Posterior cingulate gyrus (tissue), 11 donors: ENCODE results near the gene IER5.

Experiments used
- DNase-seq, 10 donors: peaks; one replicate each; pipeline versions ENCODE4 v3.0.0 to v3.0.0-alpha.2; 2020 to 2021; ENCODE audit warnings: mixed read lengths in 3 of 10
- intact Hi-C: fragments of 100-400 bp; cut with DNase I; formaldehyde crosslinking; loops from one replicate; pipeline ENCODE4 v1.15.1; 2023

Gene IER5

GRCh38 chr1:181128592-181129497 lies 40.3 kb downstream of the IER5 start:
- intact Hi-C loops: no loop called here
- DNase-seq: peak in 3 of 10 donors; percentile 36 to 88 (median 77)

DNA sequence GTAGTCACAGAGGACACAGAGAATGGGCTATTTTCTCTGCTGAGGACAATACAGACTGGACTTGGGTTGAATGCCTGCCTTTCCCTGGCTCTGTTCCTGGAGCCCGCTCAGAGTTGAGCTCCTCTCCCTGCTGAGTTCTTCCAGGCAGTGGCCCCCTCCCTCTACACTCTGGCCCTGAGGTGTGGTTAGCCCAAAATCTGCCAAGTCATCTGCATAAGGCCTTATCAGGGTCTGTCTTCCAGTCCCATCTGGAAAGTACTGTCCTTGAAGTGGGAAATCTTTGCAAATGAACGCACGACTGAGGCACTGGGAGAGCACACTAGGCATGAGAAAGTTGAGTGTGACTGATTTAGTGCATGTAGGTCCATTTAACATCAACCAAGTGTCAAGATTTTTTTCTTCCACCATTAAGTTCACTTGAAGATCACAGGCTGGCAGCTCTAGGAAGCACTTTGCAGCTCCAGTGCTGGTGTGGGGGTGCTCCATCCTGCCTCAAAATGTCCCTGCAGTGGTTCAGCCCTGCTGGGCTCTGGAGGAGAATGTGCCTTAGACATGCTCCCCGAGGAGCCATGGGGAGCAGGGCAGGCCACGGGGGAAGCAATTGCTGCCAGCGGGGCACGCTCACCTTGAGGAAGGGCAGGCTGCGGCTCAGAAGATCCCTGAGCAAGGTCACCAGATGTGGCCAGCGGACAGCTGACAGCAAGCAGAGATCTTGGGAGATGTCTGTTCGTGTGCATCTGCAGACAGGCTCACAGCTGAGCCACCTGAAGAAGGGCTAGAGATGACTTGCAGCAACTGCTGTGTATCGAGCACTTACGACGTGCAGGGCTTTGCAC lies 41.5 kb downstream of the IER5 start:
- intact Hi-C loops: no loop called here
- peak in 2 of 10 donors; percentile 52 to 70 for DNase-seq

DNA sequence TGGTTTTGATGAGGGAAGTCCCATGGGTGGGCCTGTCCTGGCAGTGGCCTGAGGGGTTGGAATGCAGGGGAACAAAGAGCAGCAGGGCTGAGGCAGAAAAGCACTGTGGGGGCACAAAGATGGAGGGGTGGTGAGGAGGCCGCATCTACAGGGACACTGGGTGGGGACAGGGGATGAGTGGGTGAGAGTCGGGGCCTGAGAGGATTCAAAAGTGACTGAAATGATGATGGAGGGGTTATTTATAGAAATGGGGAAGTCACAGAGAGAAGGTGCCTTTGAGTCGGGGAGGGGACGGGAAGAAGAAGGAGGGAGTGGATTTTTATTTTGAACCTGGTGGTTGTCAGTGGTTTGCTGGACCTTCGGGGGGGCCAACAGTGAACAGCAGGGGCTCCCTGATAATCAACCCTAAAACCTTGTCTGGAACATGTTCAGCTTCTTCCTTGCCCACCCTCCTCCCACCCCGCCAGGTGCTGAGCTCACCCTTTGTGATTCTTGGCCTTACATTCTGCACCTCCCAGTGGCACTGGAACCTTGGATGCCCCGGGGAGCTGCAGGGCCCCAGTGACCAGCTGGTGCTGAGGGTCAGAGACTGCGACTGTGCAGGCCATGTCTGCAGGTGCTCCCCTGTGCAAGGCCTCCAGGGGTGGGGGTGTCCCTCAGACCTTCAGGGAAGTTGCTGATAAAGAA lies 42.9 kb downstream of the IER5 start:
- intact Hi-C loops: no loop called here
- no peak for DNase-seq

GRCh38 chr1:181133441-181133951 lies 45.0 kb downstream of the IER5 start:
- no peak for DNase-seq
- intact Hi-C loops: no loop called here

DNA sequence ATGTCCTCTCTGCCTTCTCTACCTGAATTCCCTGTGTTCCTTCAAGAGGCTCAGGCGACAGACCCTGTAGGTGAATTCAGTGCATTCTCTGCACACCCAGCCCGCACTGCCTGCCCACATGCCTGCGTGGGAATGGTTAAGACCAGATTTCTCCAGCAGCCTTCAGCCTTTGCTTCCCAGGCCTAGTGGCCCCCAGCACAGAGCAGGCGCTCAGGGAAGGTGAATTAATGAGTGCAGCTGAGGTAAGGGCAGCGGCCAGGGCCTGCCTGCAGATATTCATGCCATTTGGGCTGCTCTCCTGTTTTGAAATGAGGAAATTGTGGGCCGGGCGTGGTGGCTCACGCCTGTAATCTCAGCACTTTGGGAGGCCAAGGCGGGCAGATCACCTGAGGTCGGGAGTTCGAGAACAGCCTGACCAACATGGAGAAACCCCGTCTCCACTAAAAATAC lies 45.5 kb downstream of the IER5 start:
- intact Hi-C loops: no loop called here
- DNase-seq: peak in 1 of 10 donors; percentile 76

GRCh38 chr1:181134543-181135436 lies 46.3 kb downstream of the IER5 start:
- intact Hi-C loops: no loop called here
- DNase-seq: peak in 1 of 10 donors; percentile 83

DNA sequence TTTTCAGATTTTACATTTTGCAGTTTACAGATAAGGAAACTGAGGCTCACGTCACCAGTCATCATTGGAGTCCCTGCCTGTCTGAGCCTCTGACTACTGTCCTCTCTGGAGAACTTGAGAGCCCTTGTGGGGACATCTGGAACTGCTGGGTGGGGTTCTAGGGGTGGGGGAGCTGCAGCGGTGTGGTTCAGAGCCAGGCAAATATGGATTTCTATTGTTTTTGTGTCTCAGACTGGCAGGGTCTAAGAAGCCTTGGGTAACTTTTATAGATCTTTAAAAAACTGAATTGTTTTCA lies 46.9 kb downstream of the IER5 start:
- intact Hi-C loops: no loop called here
- DNase-seq: no peak

DNA sequence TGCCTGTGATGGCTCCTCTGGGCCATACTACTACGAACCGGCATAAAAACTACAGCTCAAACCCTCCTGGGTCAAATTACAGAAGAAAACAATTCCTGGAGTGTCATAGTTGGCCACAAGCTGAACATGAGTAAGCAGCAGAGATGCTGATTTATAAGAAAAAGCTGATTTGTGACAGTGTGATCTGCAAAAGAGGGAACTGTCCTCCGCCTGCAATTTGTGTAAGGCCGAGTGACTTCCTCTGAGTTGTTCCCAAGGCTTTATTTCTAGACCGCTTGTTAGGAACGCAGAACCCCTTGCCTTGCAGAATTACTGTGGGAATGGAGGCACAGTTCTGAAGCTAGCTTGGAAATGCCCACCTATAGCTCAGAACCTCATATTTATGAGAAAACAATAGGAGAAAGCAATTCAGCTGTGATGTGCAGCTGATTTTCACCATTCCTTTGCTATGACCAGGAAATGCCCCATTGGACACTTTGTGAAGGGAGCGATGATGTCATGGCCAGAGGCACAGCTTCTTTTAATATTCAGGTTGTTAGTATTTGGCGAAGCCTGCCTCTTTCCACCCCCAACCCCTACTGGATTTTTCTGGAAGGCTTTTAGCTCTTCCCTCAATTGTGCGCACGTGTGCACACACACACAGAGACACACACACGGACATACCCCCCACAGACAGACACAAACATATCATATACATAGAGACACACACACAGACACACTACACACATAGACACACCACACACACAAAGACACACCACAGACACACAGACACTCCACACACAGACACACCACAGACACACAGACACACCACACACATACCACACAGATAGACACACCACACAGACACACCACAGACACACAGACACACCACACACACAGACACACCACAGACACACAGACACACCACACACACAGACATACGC lies 47.6 kb downstream of the IER5 start:
- no peak for DNase-seq

GRCh38 chr1:181136738-181137122 lies 48.2 kb downstream of the IER5 start:
- intact Hi-C loops: no loop called here

More for the DNA sequence above, 47.6 kb downstream of the IER5 start:
- intact Hi-C loops: no loop called here

DNA sequence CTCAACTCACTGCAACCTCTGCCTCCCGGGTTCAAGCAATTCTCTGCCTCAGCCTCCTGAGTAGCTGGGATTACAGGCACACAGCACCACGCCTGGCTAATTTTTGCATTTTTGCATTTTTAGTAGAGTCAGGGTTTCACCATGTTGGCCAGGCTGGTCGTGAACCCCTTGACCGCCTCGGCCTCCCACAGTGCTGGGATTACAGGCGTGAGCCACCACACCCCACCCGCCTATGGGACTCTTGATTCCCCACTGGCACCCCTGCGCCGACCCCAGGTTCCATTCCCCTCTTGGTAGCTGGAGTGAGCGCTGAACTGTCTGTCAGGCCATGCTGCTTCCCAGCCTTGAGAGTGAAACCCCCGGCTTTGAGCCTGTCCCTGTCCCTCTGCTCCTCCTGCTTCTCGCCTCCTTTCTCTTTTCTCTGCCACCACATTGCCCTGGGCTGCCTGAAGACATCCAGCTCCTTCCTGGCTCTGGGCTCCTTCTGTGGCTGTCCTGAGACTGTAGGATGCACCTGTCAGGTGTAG lies 48.8 kb downstream of the IER5 start:
- intact Hi-C loops: no loop called here
- no peak for DNase-seq

More at GRCh38 chr1:181136738-181137122, 48.2 kb downstream of the IER5 start:
- DNase-seq: no peak

DNA sequence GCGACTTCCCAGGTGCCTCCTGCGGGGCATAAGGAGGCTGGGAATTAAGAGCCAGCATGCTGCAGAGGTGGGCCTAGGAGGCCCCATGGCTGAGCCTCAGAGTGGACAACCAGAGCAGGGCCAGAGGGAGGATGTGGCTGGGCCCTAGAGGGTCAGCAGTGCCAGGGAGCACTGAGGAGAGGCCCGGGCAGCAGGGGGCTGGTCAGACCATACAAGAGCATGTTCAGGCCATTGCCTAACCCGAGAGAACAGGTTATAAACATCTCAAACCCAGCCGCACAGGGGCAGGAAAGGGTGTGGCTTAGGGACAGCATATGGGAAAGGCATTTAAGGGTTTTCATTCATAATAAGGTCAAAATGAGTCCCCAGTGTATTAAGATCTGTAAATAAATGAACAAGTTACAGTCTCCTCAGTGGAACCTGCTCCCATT lies 51.1 kb downstream of the IER5 start:
- intact Hi-C loops: loop anchor here (5.0 to 10.0 kb wide), 2 partner anchors 32 to 625 kb away; no protein-coding TSS in a partner anchor
- no peak for DNase-seq

DNA sequence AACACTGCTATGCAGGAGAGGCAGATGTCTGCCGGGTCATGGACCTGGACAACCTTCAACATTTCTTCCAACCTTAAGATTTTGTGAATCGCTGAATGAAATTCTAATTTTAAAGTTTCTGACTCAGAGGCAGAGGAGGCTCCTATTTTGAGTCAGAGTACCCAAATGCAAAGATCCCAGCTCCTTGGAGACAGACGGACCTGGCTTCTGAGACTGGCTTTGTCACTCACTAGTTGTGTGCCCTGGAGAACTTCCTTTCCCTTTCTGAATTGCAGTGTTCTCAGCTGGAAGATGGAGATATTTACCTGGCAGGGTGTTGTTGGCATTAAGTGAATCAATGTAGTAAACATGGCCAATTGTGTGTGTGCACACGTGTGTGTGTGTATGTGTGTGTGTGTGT lies 51.9 kb downstream of the IER5 start:
- intact Hi-C loops: loop anchor here (5.0 to 10.0 kb wide), 2 partner anchors 33 to 626 kb away; no protein-coding TSS in a partner anchor
- peak in 1 of 10 donors; percentile 28 for DNase-seq

DNA sequence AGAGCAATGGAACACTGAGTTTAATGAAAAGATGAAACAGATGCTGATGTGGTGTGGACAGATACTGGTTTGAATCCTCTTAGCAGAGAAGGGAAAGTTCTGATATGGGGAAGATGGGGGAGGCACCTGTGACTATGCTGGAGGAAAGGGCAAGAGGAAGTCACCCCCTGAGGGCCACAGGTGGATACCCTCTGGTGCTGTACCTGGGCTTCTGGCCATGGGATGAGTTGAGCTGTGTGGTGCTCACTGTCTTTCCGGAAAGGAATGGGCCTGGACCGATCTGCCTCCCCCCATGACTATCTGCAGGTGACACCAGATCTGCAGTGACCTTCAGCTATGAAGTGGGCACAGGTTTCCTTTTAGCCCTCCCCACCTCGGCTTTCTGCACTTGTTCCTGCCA lies 52.4 kb downstream of the IER5 start:
- no peak for DNase-seq
- intact Hi-C loops: loop anchor here (5.0 to 10.0 kb wide), 2 partner anchors 34 to 626 kb away; no protein-coding TSS in a partner anchor

DNA sequence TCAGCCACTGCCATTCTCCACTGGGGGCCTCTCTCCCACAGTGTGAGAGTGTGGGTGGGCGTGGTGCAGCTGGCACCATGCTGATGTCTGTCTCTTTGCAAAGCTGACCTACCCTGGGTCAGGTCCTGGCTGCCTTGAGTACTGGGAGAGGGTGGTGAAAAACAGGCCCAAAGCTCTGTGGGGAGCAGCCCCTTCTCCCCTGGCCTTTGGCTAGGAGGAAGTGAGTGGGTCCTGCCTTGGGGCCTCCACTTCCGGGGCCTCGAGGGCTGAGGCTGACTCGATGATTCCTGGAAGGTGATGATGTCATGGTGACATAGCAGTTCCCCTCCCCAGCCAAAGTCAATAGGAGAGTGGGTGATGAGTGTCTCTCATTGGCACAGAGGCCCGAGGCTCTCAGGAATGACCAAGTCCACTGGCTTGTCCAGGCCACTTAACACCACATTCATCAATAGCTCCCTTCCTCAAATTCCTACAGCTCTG lies 53.0 kb downstream of the IER5 start:
- peak in 1 of 10 donors; percentile 68 for DNase-seq
- intact Hi-C loops: loop anchor here (5.0 to 10.0 kb wide), 2 partner anchors 34 to 627 kb away; no protein-coding TSS in a partner anchor
